HG03354 (cell line): ENCODE data around the gene ORAI2.
"Not testable (repeated sequence)": the region's sequence is repeated elsewhere in the genome, so short reads cannot be mapped to it uniquely, and the experiment has no call there.

Experiments used
- ATAC-seq: cut with Tn5 transposase; IDR thresholded peaks from one replicate; pipeline ENCODE4 v1.9.1; 2021; ENCODE audit warnings: mild to moderate bottlenecking; ENCODE audit not compliant: unreplicated experiment, poor library complexity, severe bottlenecking

The ORAI2 gene

GRCh38 chr7:102466097-102466496 is 32.7 kb downstream of the ORAI2 start:
- ATAC-seq: no peak

- no peak for ATAC-seq
Measured at GRCh38 chr7:102467581-102468477, 34.5 kb downstream of the ORAI2 start.

- no peak for ATAC-seq
Measured at GRCh38 chr7:102468478-102469350, 35.3 kb downstream of the ORAI2 start.

- no peak for ATAC-seq
Measured at GRCh38 chr7:102469351-102469971, 36.1 kb downstream of the ORAI2 start.

GRCh38 chr7:102469972-102470825 is 36.8 kb downstream of the ORAI2 start:
- no peak for ATAC-seq

GRCh38 chr7:102471791-102472125 is 38.4 kb downstream of the ORAI2 start:
- ATAC-seq: no peak

GRCh38 chr7:102472126-102473041 is 39.0 kb downstream of the ORAI2 start:
- no peak for ATAC-seq

- no peak for ATAC-seq
Measured at GRCh38 chr7:102473271-102473991, 40.1 kb downstream of the ORAI2 start.

GRCh38 chr7:102474116-102474515 is 40.7 kb downstream of the ORAI2 start:
- not testable (repeated sequence) for ATAC-seq

- not testable (repeated sequence) for ATAC-seq
Measured at GRCh38 chr7:102474736-102475435, 41.5 kb downstream of the ORAI2 start.

GRCh38 chr7:102478314-102479208 is 45.2 kb downstream of the ORAI2 start, which contains the start of gene POLR2J:
Gene POLR2J (minus strand): TSS chr7:102478922. CDS start chr7:102478860, 62 bp downstream.
- ATAC-seq: peak; percentile 84

- peak; percentile 41 for ATAC-seq
Measured at GRCh38 chr7:102479209-102479584, 45.8 kb downstream of the ORAI2 start.

- ATAC-seq: not testable (repeated sequence)
Measured at GRCh38 chr7:102479982-102480637, 46.7 kb downstream of the ORAI2 start.

- not testable (repeated sequence) for ATAC-seq
Measured at GRCh38 chr7:102481962-102482361, 48.6 kb downstream of the ORAI2 start.

- ATAC-seq: not testable (repeated sequence)
Measured at GRCh38 chr7:102484317-102484716, 50.9 kb downstream of the ORAI2 start.
